ENCODE data around the gene KRT76.
A peak's percentile ranks its signal among the peaks of the same experiment; 100 is the strongest.
"Not testable (repeated sequence)": the region's sequence is repeated elsewhere in the genome, so short reads cannot be mapped to it uniquely, and the experiment has no call there.

Gene KRT76

GRCh38 chr12:52756281-52756960 lies 20.7 kb downstream of the KRT76 start:
- DNase-seq, result no peak

- DNase-seq, result no peak
Measured at GRCh38 chr12:52755533-52755932, 21.6 kb downstream of the KRT76 start.

DNA sequence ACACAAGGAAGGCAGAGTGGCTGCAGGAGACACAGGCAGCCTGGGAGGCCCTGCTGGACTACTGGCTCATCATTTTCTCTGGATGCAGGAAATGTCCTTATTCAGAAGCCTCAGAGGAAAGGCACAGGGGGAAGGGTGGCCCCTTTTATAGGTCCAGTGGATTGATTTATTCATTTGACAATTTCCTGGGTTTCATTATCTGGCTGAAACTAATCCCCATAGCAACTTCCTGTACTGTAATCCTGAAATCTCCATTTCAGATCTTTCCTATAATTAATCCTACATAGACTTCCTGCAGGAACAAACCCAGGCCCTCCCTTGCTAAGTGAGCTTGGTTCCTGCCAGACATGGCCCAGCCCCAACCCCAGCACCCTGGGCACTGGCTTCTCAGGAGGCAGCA lies 23.0 kb downstream of the KRT76 start:
- no peak for DNase-seq

DNA sequence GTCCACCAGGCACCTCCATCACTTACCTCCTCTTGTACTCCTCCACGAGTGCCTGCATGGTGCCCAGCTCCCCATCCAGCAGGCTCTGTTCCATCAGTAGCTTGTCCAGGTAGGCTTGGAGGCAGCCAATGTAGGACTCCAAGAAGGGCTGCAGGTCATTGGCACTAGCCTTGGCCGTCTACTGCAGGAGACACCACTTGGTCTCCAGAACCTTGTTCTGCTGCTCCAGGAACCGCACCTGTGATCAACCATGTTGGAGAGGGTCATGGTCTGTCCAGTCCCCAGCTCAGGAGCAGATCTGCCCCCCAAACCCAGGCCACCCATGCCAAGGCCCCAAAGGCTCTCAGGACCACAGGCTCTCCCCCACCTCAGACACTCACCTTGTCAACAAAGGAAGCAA lies 23.9 kb downstream of the KRT76 start:
- DNase-seq, result no peak

GRCh38 chr12:52752516-52752915 lies 24.6 kb downstream of the KRT76 start:
- DNase-seq, result no peak

GRCh38 chr12:52751795-52752194 lies 25.4 kb downstream of the KRT76 start:
- DNase-seq, result no peak

DNA sequence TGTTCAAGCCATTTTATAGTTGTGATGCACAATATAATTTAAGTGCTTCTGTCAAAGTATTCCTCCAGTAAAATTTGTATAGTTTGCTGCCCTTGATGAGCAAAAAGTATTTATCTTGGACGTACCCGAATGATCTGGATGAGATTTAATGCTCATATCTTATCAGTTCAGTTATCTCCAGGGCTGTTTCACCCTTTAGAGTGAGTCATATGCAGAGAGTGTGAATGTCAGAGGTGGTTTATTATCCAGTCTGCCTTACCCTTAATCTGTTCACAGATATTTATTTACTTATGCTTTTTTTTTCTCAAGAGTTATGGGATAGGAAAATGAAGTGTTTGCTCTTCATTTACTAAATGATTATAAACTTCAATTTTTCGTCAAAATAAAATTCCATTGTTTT lies 26.6 kb downstream of the KRT76 start:
- DNase-seq, result not testable (repeated sequence)

- no peak for DNase-seq
Measured at GRCh38 chr12:52749827-52750226, 27.3 kb downstream of the KRT76 start.

DNA sequence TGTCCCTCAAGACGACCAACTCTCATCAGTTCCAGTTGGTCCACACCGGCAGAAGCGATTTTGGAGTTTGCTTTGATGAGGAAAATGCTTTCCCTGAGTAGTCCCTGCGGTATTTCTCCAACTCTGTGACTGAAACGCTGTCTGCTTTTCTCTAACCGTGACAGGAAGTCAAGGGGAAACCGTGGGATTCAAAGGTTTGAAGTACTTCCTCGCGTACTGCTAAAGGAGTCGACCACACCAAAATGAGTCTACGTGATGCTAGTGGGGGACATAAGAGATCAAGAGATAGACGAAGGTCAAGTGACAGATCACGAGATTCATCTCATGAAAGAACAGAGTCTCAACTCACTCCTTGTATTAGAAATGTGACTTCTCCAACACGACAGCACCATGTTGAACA lies 28.6 kb downstream of the KRT76 start:
- no peak for DNase-seq

DNA sequence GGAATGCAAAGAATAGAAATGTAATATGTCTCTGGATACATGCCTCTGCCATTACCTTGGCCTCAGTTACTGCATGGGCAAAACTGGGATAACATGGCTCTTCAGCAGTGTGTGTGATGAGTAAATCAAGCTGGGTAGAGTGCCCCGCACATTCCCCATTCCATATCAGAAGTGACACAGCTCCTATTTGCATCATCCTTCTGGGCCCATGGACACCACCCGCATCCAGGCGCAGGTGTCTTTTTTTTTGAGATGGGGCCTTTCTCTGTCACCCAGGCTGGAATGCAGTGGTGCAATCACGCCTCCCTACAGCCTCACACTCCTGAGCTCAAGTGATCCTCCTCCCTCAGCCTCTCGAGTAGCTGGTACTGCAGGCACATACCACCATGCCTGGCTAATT lies 31.6 kb downstream of the KRT76 start:
- no peak for DNase-seq

GRCh38 chr12:52744493-52745156 lies 32.5 kb downstream of the KRT76 start:
- no peak for DNase-seq

DNA sequence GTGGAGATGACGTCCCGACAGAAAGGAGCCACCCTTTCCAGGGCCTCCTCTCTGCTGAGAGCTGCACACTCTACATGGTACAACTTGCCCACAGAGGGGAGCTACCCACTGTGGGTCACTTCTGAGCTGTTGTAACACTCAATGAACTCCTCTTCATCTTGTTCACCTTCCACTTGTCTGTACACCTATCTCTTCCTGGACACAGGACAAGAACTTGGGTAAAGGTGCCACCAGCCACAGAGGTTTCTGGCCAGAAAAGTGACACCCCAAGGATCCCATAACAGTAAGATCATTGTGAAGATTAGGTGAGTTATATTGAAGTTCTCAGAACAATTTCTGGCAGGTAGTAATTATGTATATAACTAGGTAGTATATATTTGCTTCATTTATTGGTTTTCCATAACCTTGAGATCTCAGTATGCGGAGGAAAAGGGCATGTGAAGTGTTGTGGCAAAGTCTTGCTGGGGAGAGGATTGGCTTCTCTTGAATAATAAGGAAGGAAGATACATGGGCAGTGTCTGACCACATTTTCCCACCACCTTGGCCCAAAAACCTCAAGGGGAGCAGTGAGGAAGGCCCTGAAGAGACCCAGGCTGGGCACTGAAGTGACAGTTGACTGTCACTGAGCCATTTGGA lies 34.2 kb downstream of the KRT76 start:
- no peak for DNase-seq

DNA sequence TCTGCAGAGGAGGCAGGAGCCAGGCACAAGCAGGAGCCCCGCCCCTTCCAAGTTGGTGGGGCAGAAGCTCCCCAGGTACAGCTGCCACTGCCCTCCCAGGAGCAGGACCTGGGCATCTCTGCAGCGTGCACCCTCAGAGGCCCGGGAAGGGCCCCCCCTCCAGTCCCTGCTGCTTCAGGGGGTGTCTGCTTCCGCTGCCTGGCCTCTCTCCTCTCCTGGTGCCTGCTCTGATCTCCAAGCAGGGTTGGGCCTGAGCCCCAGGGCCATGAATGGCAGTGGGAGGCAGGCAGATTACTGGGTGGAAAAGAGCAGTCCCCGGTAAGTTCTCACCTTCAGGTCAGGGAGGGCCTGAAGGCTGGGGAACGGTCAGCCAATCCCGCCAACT lies 35.0 kb downstream of the KRT76 start:
- DNase-seq, result no peak

DNA sequence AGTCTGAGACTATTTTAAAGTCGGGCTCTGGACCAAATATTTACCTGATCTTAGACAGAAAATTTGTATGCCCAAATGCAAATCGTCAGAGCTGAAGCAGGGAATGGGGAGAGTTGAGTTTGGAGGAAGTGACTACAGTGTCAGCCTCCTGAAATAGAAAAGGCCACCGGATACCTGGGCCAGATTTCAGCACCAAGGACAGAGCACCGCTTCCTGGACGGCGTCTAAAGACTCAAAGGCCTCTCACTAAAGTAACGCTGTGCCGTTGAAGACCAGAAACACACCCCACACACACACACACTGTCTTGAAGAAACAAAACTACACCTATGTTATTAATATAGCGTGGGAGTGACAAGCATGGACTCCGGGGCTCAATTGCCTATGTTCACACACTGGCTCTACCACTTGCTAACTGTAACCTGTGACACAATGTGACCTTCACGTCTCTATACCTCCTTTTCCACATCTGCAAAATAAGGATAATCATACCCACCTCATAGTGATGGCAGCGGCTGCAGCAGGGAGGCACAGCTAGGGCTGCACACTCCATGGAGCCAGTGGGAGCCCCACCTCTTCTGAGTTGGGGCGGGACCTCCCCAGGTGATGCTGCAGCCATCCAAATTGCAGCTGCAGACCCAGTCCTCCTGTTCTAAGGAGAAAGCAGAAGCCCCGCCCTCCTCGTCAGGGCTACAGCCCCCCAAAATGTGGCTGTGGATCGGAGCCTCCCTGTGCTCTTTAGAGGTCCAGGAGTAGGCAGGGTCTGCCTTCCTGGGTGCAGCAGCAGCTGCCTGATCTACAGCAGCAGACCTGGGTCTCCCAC lies 35.6 kb downstream of the KRT76 start:
- peak; percentile 89 for DNase-seq

GRCh38 chr12:52740584-52740983 lies 36.6 kb downstream of the KRT76 start:
- peak; percentile 53 for DNase-seq

DNA sequence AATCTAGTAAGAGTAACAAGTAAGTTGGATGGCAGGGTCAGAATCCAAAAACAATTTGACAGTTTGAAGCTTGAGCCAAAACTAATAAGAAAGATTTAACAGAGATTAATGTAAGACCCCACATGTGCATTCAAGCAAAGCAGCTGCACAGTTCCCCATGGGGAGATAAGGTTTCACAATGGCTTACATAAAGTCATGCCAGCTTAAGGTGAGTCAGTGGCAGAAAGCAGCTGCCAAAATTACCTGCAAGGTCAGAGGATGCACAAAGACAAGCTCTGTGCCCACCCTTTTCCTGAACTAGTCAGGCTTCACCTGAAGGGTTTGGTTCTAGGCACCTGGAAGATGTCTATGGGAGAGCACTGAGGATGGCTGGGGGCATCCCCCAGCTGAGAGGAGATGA lies 37.2 kb downstream of the KRT76 start:
- no peak for DNase-seq

GRCh38 chr12:52735816-52736632 lies 41.1 kb downstream of the KRT76 start:
- no peak for DNase-seq

DNA sequence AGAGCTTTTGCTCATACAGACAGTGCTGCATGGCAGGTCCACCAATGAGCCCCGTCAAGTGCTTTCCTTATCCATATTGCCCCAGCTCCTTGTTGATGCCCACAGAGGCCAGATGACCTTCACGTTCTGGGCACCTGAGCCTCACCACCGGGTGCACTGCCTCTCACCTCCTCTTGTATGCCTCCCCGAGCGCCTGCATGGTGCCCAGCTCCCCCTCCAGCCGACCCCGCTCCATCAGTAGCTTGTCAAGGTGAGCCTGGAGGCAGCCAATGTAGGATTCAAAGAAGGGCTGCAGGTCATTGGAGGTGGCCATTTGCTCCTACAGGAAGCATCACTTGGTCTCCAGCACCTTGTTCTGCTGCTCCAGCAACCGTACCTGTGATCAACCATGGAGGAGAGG lies 42.0 kb downstream of the KRT76 start:
- no peak for DNase-seq

DNA sequence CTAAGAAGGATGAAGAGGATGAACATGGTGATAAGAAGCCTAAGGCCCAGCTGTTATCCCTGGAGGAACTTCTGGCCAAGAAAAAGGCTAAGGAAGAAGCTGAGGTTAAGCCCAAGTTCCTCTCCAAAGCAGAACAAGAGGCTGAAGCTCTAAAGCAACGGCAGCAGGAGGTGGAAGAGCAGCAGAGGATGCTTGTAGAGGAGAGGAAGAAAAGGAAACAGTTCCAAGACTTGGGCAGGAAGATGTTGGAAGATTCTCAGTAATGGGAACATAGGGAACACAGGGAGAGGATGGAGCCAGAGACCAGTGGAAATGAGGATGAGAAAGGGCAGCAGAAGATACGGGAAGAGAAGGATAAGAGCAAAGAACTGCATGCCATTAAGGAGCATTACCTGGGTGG lies 46.4 kb downstream of the KRT76 start:
- no peak for DNase-seq

- DNase-seq, result no peak
Measured at GRCh38 chr12:52730383-52730782, 46.8 kb downstream of the KRT76 start.

DNA sequence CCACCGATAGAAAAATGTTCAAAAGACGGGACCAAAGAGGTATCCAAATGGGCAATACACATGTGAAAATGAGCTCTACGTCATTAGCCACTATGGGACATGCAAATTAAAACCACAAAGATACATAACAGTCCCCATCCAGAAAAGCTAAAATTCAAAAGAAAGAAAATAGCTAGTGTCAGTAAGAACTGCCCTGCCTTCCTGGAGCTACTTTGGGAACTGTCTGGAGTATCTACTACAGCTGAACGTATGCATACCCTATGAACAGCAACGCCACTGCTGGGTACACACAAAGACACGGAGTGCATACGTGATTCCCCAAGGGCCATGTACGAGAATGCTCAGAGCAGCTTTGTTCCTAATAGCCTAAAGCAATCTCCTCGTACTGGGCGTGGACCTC lies 48.0 kb downstream of the KRT76 start:
- no peak for DNase-seq

DNA sequence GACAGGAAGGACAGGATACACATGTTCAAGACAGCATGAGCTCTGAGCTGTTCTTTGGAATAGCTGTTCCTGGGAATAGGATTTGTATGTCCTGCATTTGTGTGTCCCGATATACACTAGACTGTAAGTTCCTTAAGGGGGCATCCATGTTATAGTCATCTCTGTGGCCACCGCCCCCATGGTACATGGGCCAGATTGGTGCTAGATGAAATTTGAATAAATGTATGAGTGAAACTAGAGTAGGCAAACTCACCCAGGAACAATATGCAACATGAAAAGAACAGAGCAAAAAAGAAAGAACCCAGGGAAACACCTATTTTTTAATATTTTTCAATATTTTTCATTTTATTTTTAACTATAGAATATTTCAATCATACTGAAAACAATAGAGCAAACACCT lies 48.8 kb downstream of the KRT76 start:
- no peak for DNase-seq

DNA sequence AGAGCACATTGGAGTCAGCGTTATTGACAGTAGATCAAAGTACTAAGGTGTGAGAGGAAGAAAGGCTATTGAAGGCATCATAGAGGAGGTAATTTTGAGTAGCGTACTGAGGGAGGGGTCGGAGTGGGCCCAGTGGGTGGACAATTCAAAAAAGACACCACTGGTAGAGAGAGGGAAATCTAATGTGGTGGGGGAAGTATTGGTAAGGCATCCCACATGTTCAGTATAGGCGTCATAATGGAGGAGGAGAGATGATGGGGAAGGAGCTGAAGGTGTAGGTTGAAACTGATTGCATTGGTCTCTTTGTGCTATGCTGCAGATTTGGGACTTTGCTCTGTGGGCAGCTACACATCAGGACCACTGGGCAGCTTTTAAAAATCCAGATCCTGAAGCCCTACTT lies 50.1 kb downstream of the KRT76 start:
- DNase-seq, result no peak

All from hematopoietic multipotent progenitor cell treated with erythropoietin and hydrocortisone succinate and interleukin-3 and kit ligand, for 6 days (in vitro differentiated cells).